Lung (tissue), 12 donors: Measurements from ENCODE around the gene ZNF366. TPM values are rescaled to one million over a fixed set of nuclear protein-coding genes. Genes with fewer than 3 reads are reported as not detected.

ENCODE experiments used
- ATAC-seq: fragments of 200-7000 bp; cut with Tn5 transposase; one replicate; pipeline ENCODE4 v1.9.1; 2020; ENCODE audit warnings: moderate number of reproducible peaks; ENCODE audit not compliant: insufficient read depth, low FRiP score
- DNase-seq, 3 donors: peaks; one replicate each; pipeline ENCODE4 v3.0.0-alpha.2; 2013 to 2017
- H3K27ac ChIP-seq, 2 donors: one replicate each; pipeline ENCODE4 v1.5.1; 2013; ENCODE audit warnings: mild to moderate bottlenecking in 2 of 2, moderate library complexity in 2 of 2, control low read depth in 1 of 2, inconsistent platforms in 1 of 2, low read depth in 1 of 2, low read length in 1 of 2
- H3K27me3 ChIP-seq, 3 donors: one replicate each; pipeline ENCODE4 v1.5.1; 2013; ENCODE audit warnings: low read length in 2 of 3; ENCODE audit not compliant: control insufficient read depth in 3 of 3, insufficient read depth in 3 of 3
- H3K36me3 ChIP-seq, 4 donors: one replicate each; pipeline ENCODE4 v1.5.1; 2013; ENCODE audit warnings: low read length in 4 of 4, mild to moderate bottlenecking in 1 of 4, moderate library complexity in 1 of 4; ENCODE audit not compliant: control insufficient read depth in 4 of 4, insufficient read depth in 4 of 4
- H3K4me1 ChIP-seq, 5 donors: one replicate each; pipeline ENCODE4 v1.5.1; 2013; ENCODE audit warnings: low read length in 5 of 5, mild to moderate bottlenecking in 2 of 5, moderate library complexity in 1 of 5; ENCODE audit not compliant: control insufficient read depth in 5 of 5, insufficient read depth in 5 of 5
- H3K4me3 ChIP-seq: one replicate; pipeline ENCODE4 v1.5.1; 2013; ENCODE audit warnings: mild to moderate bottlenecking, control low read depth, moderate library complexity
- H3K9ac ChIP-seq, 2 donors: one replicate each; pipeline ENCODE4 v1.5.1; 2013; ENCODE audit warnings: low read length in 2 of 2, control low read depth in 1 of 2; ENCODE audit not compliant: insufficient read depth in 1 of 2
- H3K9me3 ChIP-seq, 4 donors: one replicate each; pipeline ENCODE4 v1.5.1; 2013; ENCODE audit warnings: low read length in 3 of 4, mild to moderate bottlenecking in 1 of 4, moderate library complexity in 1 of 4; ENCODE audit not compliant: control insufficient read depth in 4 of 4, insufficient read depth in 3 of 4
- CTCF ChIP-seq: IDR thresholded peaks from 2 replicates; pipeline ENCODE4 v1.5.1; 2012; ENCODE audit warnings: mild to moderate bottlenecking; ENCODE audit errors: control extremely low read depth, extremely low read depth
- WGBS, 2 donors: extraction: QIAGEN DNeasy Blood & Tissue Kit; methylation state at CpG; one replicate each; pipeline ENCODE4 v1.1.7; 2013; 5-methylcytosine and 5-hydroxymethylcytosine counted together
- polyA plus RNA-seq, 2 donors: library from polyadenylated mRNA; stranded (reverse); fragments of 200-250 nt; gene quantifications; one replicate each; pipeline ENCODE4 v1.2.1, GENCODE V29; 2013
- total RNA-seq, 2 donors: library from RNA; depleted of rRNA in 1 of 2; stranded (reverse); fragments of >200 nt in 1 of 2; gene quantifications; one replicate each; pipeline ENCODE4 v1.2.1, GENCODE V29; 2014 to 2021
- donor health status: control.
- donor health status: control.
- donor health status: Bipolar disorder and iron deficiency.
- donor health status: healthy.
- donor health status: DM: yes; HTN: yes; CAD: no.

Gene ZNF366
- total and polyA plus RNA-seq, 4 donors = 0.73 to 6.0 (median 3.6) TPM

GRCh38 chr5:72478684-72479083, 28.5 kb downstream of the ZNF366 start:
- peaks cover 0 to 2% (median 0%) of the 10 kb centered on the region in 4 donors for H3K36me3 ChIP-seq
- no peaks in the 10 kb centered on the region for H3K9me3 ChIP-seq
- H3K9ac ChIP-seq = no peak overlapping the region
- no peaks in the 10 kb centered on the region for H3K27me3 ChIP-seq
- DNase-seq = no peak
- TF ChIP-seq CTCF = no peak
- H3K4me1 ChIP-seq = peaks cover 0 to 15% (median 2%) of the 10 kb centered on the region in 5 donors
- no peak overlapping the region for H3K4me3 ChIP-seq
- ATAC-seq = peak; percentile 19
- 58 to 78% methylated on average over 1 of the region's 1 CpG for WGBS, 2 donors
- peak overlapping the region in 1 of 2 donors; percentile 21 for H3K27ac ChIP-seq

- Histone ChIP-seq H3K4me1 (peaks cover 0 to 15% (median 2%) of the 10 kb centered on the region in 5 donors), H3K27me3 (no peaks in the 10 kb centered on the region), H3K27ac (peak overlapping the region in 1 of 2 donors; percentile 21), H3K36me3 (peaks cover 0 to 2% (median 0%) of the 10 kb centered on the region in 4 donors), H3K4me3 (no peak overlapping the region), H3K9me3 (no peaks in the 10 kb centered on the region), H3K9ac (no peak overlapping the region)
- DNase-seq (no peak), ATAC-seq (no peak)
- no peak for TF ChIP-seq CTCF
Measured at GRCh38 chr5:72478276-72478675, 28.9 kb downstream of the ZNF366 start.

GRCh38 chr5:72477644-72478043, 29.6 kb downstream of the ZNF366 start:
- no peak for ATAC-seq

More at GRCh38 chr5:72477644-72478043, 29.6 kb downstream of the ZNF366 start:
- Histone ChIP-seq H3K9me3 (no peaks in the 10 kb centered on the region), H3K36me3 (peaks cover 0 to 2% (median 0%) of the 10 kb centered on the region in 4 donors), H3K4me3 (no peak overlapping the region), H3K4me1 (peaks cover 0 to 15% (median 2%) of the 10 kb centered on the region in 5 donors), H3K27ac (no peak overlapping the region), H3K9ac (no peak overlapping the region), H3K27me3 (no peaks in the 10 kb centered on the region)
- 90 to 91% methylated on average over 4 of the region's 4 CpGs for WGBS, 2 donors
- no peak for DNase-seq
- no peak for TF ChIP-seq CTCF
